Measurements from ENCODE around the gene SLC25A33. TPM values are rescaled to one million over a fixed set of nuclear protein-coding genes. Genes with fewer than 3 reads are reported as not detected.

Gene SLC25A33
- total and polyA plus RNA-seq, 2 experiments from 2014 or later: 13.3 to 18.8 TPM

DNA sequence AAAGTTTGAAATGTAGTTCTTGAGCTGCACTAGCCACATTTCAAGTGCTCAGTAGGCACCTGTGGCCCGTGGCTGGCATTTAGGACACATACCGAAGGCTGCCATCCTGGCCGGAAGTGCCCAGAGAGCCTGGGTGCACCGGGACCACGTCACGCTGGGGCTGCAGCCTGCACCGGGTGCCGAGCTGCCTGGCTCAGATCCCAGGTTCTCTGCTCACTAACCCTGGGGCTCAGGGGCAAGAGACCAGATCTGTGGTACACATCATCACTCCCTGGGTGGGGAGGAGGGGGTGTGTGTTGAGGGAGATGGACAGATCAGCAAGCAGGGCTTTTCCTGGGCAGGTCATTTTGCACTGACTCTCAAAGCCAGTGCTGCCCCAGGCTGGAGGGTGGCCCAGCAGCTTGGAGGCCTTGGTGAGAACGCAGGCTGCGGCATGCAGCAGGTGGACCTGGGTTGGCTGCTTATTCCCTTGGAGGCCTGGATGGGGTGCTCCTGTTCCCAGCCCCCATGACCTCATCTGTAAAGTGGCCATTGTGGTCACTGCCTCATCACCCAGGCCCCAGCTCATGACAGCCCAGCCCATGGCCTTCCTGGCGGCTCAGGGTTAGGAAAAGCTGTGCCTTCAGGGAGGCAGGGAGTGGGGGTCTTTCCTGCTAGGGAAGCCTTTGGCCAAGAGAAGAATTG, 73.0 kb downstream of the SLC25A33 start:
- Histone ChIP-seq H3K9me2 (ENCODE audit: insufficient read depth) (no peaks in the 10 kb centered on the region), H3K27ac (ENCODE audit: low read depth) (no peak overlapping the region), H3K36me3 (ENCODE audit: insufficient read depth) (0 out of 2 replicates have a peak, but pooled peaks cover 3% of the 10 kb centered on the region), H3F3A (replicated peaks; ENCODE audit: low read depth) (no peaks in the 10 kb centered on the region), H3K4me3 (no peak overlapping the region), H4K20me1 (replicated peaks; ENCODE audit: insufficient read depth) (no peaks in the 10 kb centered on the region), H3K79me2 (replicated peaks; ENCODE audit: insufficient read depth) (no peaks in the 10 kb centered on the region), H3K27me3 (ENCODE audit: insufficient read depth) (no peaks in the 10 kb centered on the region), H3K4me2 (no peak overlapping the region), H3K4me1 (ENCODE audit: insufficient read depth) (no peaks in the 10 kb centered on the region), H2AFZ (no peak overlapping the region)
- DNase-seq (ENCODE audit: low spot score) (no peak), ATAC-seq (no peak)
- H3K36me3 Mint-ChIP-seq (ENCODE audit: low read depth): peaks cover 12% of the 10 kb centered on the region; the same call in 2 of the 3 replicates
- peaks cover 4% of the 10 kb centered on the region; the same call in 2 of the 3 replicates for H3K4me1 Mint-ChIP-seq
- TF ChIP-seq EZH2phosphoT487 (IDR thresholded peaks at IDR 0.05; ENCODE audit: unreplicated experiment) (no peak), POLR2AphosphoS5 (IDR thresholded peaks at IDR 0.05; ENCODE audit: low read depth) (no peak), JUNB (IDR thresholded peaks at IDR 0.05; ENCODE audit: unreplicated experiment) (no peak), NANOG (IDR thresholded peaks at IDR 0.05; ENCODE audit: borderline replicate concordance) (no peak), ZNF331 (CRISPR knock-in tag; IDR thresholded peaks at IDR 0.05; ENCODE audit: low read depth) (no peak), CREB1 (CRISPR knock-in tag; IDR thresholded peaks at IDR 0.05; ENCODE audit: low read depth) (no peak)
- TF ChIP-seq, protein P1, sequence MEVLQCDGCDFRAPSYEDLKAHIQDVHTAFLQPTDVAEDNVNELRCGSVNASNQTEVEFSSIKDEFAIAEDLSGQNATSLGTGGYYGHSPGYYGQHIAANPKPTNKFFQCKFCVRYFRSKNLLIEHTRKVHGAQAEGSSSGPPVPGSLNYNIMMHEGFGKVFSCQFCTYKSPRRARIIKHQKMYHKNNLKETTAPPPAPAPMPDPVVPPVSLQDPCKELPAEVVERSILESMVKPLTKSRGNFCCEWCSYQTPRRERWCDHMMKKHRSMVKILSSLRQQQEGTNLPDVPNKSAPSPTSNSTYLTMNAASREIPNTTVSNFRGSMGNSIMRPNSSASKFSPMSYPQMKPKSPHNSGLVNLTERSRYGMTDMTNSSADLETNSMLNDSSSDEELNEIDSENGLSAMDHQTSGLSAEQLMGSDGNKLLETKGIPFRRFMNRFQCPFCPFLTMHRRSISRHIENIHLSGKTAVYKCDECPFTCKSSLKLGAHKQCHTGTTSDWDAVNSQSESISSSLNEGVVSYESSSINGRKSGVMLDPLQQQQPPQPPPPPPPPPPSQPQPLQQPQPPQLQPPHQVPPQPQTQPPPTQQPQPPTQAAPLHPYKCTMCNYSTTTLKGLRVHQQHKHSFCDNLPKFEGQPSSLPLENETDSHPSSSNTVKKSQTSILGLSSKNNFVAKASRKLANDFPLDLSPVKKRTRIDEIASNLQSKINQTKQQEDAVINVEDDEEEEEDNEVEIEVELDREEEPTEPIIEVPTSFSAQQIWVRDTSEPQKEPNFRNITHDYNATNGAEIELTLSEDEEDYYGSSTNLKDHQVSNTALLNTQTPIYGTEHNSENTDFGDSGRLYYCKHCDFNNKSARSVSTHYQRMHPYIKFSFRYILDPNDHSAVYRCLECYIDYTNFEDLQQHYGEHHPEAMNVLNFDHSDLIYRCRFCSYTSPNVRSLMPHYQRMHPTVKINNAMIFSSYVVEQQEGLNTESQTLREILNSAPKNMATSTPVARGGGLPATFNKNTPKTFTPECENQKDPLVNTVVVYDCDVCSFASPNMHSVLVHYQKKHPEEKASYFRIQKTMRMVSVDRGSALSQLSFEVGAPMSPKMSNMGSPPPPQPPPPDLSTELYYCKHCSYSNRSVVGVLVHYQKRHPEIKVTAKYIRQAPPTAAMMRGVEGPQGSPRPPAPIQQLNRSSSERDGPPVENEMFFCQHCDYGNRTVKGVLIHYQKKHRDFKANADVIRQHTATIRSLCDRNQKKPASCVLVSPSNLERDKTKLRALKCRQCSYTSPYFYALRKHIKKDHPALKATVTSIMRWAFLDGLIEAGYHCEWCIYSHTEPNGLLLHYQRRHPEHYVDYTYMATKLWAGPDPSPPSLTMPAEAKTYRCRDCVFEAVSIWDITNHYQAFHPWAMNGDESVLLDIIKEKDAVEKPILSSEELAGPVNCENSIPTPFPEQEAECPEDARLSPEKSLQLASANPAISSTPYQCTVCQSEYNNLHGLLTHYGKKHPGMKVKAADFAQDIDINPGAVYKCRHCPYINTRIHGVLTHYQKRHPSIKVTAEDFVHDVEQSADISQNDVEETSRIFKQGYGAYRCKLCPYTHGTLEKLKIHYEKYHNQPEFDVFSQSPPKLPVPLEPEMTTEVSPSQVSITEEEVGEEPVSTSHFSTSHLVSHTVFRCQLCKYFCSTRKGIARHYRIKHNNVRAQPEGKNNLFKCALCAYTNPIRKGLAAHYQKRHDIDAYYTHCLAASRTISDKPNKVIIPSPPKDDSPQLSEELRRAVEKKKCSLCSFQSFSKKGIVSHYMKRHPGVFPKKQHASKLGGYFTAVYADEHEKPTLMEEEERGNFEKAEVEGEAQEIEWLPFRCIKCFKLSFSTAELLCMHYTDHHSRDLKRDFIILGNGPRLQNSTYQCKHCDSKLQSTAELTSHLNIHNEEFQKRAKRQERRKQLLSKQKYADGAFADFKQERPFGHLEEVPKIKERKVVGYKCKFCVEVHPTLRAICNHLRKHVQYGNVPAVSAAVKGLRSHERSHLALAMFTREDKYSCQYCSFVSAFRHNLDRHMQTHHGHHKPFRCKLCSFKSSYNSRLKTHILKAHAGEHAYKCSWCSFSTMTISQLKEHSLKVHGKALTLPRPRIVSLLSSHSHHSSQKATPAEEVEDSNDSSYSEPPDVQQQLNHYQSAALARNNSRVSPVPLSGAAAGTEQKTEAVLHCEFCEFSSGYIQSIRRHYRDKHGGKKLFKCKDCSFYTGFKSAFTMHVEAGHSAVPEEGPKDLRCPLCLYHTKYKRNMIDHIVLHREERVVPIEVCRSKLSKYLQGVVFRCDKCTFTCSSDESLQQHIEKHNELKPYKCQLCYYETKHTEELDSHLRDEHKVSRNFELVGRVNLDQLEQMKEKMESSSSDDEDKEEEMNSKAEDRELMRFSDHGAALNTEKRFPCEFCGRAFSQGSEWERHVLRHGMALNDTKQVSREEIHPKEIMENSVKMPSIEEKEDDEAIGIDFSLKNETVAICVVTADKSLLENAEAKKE (CRISPR knock-in tag; IDR thresholded peaks at IDR 0.05): no peak
- TF ChIP-seq, protein P2, sequence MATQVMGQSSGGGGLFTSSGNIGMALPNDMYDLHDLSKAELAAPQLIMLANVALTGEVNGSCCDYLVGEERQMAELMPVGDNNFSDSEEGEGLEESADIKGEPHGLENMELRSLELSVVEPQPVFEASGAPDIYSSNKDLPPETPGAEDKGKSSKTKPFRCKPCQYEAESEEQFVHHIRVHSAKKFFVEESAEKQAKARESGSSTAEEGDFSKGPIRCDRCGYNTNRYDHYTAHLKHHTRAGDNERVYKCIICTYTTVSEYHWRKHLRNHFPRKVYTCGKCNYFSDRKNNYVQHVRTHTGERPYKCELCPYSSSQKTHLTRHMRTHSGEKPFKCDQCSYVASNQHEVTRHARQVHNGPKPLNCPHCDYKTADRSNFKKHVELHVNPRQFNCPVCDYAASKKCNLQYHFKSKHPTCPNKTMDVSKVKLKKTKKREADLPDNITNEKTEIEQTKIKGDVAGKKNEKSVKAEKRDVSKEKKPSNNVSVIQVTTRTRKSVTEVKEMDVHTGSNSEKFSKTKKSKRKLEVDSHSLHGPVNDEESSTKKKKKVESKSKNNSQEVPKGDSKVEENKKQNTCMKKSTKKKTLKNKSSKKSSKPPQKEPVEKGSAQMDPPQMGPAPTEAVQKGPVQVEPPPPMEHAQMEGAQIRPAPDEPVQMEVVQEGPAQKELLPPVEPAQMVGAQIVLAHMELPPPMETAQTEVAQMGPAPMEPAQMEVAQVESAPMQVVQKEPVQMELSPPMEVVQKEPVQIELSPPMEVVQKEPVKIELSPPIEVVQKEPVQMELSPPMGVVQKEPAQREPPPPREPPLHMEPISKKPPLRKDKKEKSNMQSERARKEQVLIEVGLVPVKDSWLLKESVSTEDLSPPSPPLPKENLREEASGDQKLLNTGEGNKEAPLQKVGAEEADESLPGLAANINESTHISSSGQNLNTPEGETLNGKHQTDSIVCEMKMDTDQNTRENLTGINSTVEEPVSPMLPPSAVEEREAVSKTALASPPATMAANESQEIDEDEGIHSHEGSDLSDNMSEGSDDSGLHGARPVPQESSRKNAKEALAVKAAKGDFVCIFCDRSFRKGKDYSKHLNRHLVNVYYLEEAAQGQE (IDR thresholded peaks at IDR 0.05; ENCODE audit: unreplicated experiment): no peak
- TF ChIP-seq, protein P3, sequence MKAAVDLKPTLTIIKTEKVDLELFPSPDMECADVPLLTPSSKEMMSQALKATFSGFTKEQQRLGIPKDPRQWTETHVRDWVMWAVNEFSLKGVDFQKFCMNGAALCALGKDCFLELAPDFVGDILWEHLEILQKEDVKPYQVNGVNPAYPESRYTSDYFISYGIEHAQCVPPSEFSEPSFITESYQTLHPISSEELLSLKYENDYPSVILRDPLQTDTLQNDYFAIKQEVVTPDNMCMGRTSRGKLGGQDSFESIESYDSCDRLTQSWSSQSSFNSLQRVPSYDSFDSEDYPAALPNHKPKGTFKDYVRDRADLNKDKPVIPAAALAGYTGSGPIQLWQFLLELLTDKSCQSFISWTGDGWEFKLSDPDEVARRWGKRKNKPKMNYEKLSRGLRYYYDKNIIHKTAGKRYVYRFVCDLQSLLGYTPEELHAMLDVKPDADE (IDR thresholded peaks at IDR 0.05): no peak
- peaks cover 14% of the 10 kb centered on the region for H3K27me3 Mint-ChIP-seq (ENCODE audit: insufficient read depth, low read depth, poor library complexity)
- H3K27ac Mint-ChIP-seq: no peak overlapping the region
- H3K9me3 Mint-ChIP-seq: no peaks in the 10 kb centered on the region
- H3K4me3 Mint-ChIP-seq: no peak overlapping the region
